Esophagus (tissue), 2 donors: ENCODE data around the gene SETD5. TPM values are rescaled to one million over a fixed set of nuclear protein-coding genes. Genes with fewer than 3 reads are reported as not detected.

ENCODE experiments used
- H3K27ac ChIP-seq, 2 donors: one replicate each; pipeline ENCODE4 v1.5.1; 2013; ENCODE audit warnings: low read depth in 2 of 2, mild to moderate bottlenecking in 2 of 2, inconsistent platforms in 1 of 2, low read length in 1 of 2, moderate library complexity in 1 of 2
- H3K27me3 ChIP-seq, 2 donors: one replicate each; pipeline ENCODE4 v1.6.1; 2013; ENCODE audit warnings: low read length in 2 of 2, control low read depth in 1 of 2, mild to moderate bottlenecking in 1 of 2; ENCODE audit not compliant: insufficient read depth in 2 of 2, control insufficient read depth in 1 of 2
- H3K36me3 ChIP-seq, 2 donors: one replicate each; pipeline ENCODE4 v1.6.1; 2013; ENCODE audit warnings: low read length in 1 of 2; ENCODE audit not compliant: control insufficient read depth in 2 of 2, insufficient read depth in 2 of 2
- H3K4me1 ChIP-seq, 2 donors: one replicate each; pipeline ENCODE4 v1.6.1; 2013; ENCODE audit warnings: low read length in 1 of 2; ENCODE audit not compliant: control insufficient read depth in 2 of 2, insufficient read depth in 2 of 2
- H3K4me3 ChIP-seq, 2 donors: one replicate each; pipeline ENCODE4 v1.5.1; 2013; ENCODE audit warnings: low read length in 2 of 2, mild to moderate bottlenecking in 2 of 2, low read depth in 1 of 2, moderate library complexity in 1 of 2
- H3K9me3 ChIP-seq, 2 donors: one replicate each; pipeline ENCODE4 v1.6.1; 2013; ENCODE audit warnings: mild to moderate bottlenecking in 2 of 2, low read depth in 1 of 2, low read length in 1 of 2, moderate library complexity in 1 of 2; ENCODE audit not compliant: control insufficient read depth in 2 of 2, insufficient read depth in 1 of 2
- WGBS, 2 donors: extraction: QIAGEN DNeasy Blood & Tissue Kit; methylation state at CpG; one replicate each; pipeline ENCODE4 v1.1.7; 2013; 5-methylcytosine and 5-hydroxymethylcytosine counted together
- polyA plus RNA-seq, 2 donors: library from polyadenylated mRNA; stranded (reverse); fragments of 200-250 nt; gene quantifications; one replicate each; pipeline ENCODE4 v1.2.3, GENCODE V29; 2013
- donor health status: healthy with polysubstance abuse.
- donor health status: Bipolar disorder and iron deficiency.

SETD5 gene
- polyA plus RNA-seq, 2 donors = 17.2 to 25.0 TPM

GRCh38 chr3:9448643-9449042, 51.2 kb downstream of the SETD5 start:
- Histone ChIP-seq H3K27ac (no peak overlapping the region), H3K4me3 (no peak overlapping the region), H3K27me3 (no peaks in the 10 kb centered on the region), H3K36me3 (peaks cover 14 to 23% of the 10 kb centered on the region in 2 donors), H3K9me3 (no peaks in the 10 kb centered on the region), H3K4me1 (no peaks in the 10 kb centered on the region)
- WGBS, 2 donors = 84 to 91% methylated on average over 1 of the region's 1 CpG

DNA sequence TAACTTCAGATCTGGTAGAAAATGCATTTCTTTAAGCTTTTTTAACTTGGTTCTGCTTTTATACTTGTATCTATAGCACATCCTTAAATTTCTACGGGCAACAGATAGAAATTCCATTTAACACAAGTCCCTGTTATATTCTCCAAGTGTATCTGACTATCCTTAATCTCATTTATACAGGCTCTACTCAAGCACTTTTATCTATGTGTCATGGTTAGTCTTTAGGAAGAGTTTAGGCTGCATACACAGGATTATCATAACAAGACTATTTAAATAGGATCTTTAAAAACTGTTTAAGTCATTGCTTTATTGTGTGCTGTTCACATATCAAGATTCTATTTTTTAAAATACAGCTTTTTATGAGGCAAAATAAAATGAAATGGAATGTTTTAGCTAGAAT, 52.7 kb downstream of the SETD5 start:
- no peaks in the 10 kb centered on the region for H3K4me1 ChIP-seq
- H3K36me3 ChIP-seq = peaks cover 12 to 19% of the 10 kb centered on the region in 2 donors
- 92 to 94% methylated on average over 1 of the region's 1 CpG for WGBS, 2 donors

GRCh38 chr3:9450991-9451390, 53.6 kb downstream of the SETD5 start:
- Histone ChIP-seq H3K36me3 (peaks cover 11 to 18% of the 10 kb centered on the region in 2 donors), H3K4me3 (no peak overlapping the region), H3K27me3 (no peaks in the 10 kb centered on the region), H3K4me1 (no peaks in the 10 kb centered on the region), H3K27ac (no peak overlapping the region), H3K9me3 (no peaks in the 10 kb centered on the region)
- WGBS, 2 donors = 91 to 93% methylated on average over 2 of the region's 2 CpGs

More for the DNA sequence above, 52.7 kb downstream of the SETD5 start:
- Histone ChIP-seq H3K27ac (no peak overlapping the region), H3K27me3 (no peaks in the 10 kb centered on the region), H3K9me3 (no peaks in the 10 kb centered on the region), H3K4me3 (no peak overlapping the region)

DNA sequence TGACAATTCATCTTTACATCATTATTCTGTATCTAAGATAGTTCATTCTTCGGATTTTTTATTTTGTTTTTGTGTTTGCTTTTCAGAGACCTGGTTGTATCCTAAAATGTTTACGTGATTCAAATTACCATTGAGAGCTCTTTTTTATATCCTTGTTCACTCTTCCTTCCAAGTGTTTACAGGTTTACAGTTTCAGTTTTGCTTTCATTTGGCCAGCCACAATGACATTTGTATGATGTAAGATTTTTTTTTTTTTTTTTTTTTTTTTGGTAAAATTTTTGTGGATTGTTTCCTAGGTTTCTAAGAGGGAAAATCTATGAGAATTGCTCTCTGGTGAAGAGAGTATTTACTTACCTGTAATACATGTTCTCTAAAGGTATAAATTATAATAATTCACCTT, 55.0 kb downstream of the SETD5 start:
- H3K36me3 ChIP-seq = peaks cover 11 to 13% of the 10 kb centered on the region in 2 donors

DNA sequence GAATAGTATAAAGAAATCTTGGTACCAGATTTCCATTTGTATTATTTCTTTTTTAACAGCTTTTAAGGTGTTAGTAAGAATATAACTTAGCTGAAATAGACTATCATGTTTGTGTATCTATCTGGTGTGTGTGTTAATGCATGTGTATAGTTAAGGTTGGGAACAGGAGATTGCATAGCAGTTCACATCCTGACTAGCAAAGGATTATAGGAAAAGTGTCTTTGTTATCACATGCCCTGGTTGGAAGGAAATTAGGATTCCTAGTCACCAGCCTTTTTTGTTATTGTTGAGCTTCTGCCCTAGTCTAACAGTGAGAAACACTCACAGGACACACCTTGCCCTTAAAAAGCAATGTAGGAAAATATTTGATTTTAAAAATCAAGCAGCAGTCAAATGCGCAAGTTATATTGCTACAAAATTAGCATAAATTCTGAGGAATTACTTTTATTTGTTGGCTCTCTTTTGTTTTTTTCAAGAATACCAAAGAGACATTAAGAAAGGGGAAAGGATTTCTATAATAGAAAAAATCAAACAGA, 58.2 kb downstream of the SETD5 start:
- whole genome bisulfite sequencing, 2 donors = 92 to 97% methylated on average over 1 of the region's 1 CpG
- Histone ChIP-seq H3K4me3 (no peak overlapping the region), H3K9me3 (no peaks in the 10 kb centered on the region), H3K4me1 (no peaks in the 10 kb centered on the region), H3K36me3 (no peaks in the 10 kb centered on the region), H3K27ac (no peak overlapping the region), H3K27me3 (no peaks in the 10 kb centered on the region)

More for the DNA sequence above, 55.0 kb downstream of the SETD5 start:
- Histone ChIP-seq H3K27me3 (no peaks in the 10 kb centered on the region), H3K4me3 (no peak overlapping the region), H3K27ac (no peak overlapping the region), H3K9me3 (no peaks in the 10 kb centered on the region), H3K4me1 (no peaks in the 10 kb centered on the region)
- 78 to 82% methylated on average over 2 of the region's 2 CpGs for WGBS, 2 donors

- no peaks in the 10 kb centered on the region for H3K4me1 ChIP-seq
- H3K36me3 ChIP-seq = peaks cover 14 to 34% of the 10 kb centered on the region in 2 donors
- H3K27me3 ChIP-seq = no peaks in the 10 kb centered on the region
- no peak overlapping the region for H3K4me3 ChIP-seq
- no peak overlapping the region for H3K27ac ChIP-seq
- H3K9me3 ChIP-seq = no peaks in the 10 kb centered on the region
- whole genome bisulfite sequencing, 2 donors = 92 to 100% methylated on average over 3 of the region's 3 CpGs
Measured at GRCh38 chr3:9467451-9467850, 70.0 kb downstream of the SETD5 start.

- WGBS, 2 donors = 89% methylated on average over 7 of the region's 7 CpGs
- Histone ChIP-seq H3K9me3 (no peaks in the 10 kb centered on the region), H3K4me1 (no peaks in the 10 kb centered on the region), H3K27ac (no peak overlapping the region), H3K36me3 (peaks cover 14 to 33% of the 10 kb centered on the region in 2 donors), H3K4me3 (no peak overlapping the region), H3K27me3 (no peaks in the 10 kb centered on the region)
Measured at GRCh38 chr3:9468460-9468859, 71.0 kb downstream of the SETD5 start.

DNA sequence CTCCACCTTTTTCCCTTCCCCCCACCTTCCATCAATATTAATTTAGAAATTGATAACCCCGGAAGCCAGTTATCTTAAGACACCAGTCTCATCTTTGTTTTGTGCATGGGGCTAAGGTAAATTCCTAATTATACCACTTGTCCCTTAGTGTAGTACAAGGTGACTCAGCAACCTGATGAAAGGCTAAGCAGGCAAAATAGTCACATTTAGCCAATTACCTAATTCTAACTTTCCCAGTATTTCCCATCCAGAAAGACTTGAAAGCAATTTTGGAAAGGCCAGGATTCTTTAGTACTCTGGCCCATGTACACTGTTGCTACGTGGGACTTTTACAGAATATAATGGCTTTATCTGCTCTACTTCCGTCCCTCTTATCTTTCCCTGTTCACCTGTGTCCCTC, 72.6 kb downstream of the SETD5 start:
- Histone ChIP-seq H3K27ac (no peak overlapping the region), H3K27me3 (no peaks in the 10 kb centered on the region), H3K4me1 (no peaks in the 10 kb centered on the region), H3K9me3 (no peaks in the 10 kb centered on the region), H3K4me3 (no peak overlapping the region), H3K36me3 (peaks cover 12 to 36% of the 10 kb centered on the region in 2 donors)
- 87 to 93% methylated on average over 3 of the region's 3 CpGs for WGBS, 2 donors

- Histone ChIP-seq H3K9me3 (no peaks in the 10 kb centered on the region), H3K4me3 (no peak overlapping the region), H3K36me3 (peaks cover 11 to 43% of the 10 kb centered on the region in 2 donors), H3K4me1 (no peaks in the 10 kb centered on the region), H3K27me3 (no peaks in the 10 kb centered on the region), H3K27ac (no peak overlapping the region)
Measured at GRCh38 chr3:9473496-9474065, 76.2 kb downstream of the SETD5 start.

DNA sequence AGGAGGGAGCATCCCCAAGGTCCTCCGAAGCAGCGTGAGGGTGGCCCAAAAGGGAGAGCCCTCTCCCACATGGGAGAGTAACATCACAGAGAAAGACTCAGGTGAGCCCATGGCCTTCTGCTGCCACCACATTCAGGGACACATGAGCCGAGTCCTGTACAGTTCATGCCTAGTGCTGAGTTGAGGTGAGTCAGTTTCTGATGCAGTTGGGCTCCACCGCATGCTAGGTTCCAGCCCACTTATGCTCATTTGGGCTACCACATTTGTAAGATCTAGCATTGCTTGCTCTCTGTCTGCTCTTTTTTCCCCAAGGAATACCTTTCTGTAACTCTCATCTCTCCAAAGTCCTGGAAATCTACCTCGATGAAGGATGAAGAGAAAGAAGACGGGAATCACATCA, 77.1 kb downstream of the SETD5 start:
- WGBS, 2 donors = 93 to 94% methylated on average over 6 of the region's 6 CpGs
- H3K27me3 ChIP-seq = no peaks in the 10 kb centered on the region
- no peaks in the 10 kb centered on the region for H3K4me1 ChIP-seq
- no peak overlapping the region for H3K27ac ChIP-seq
- peaks cover 11 to 44% of the 10 kb centered on the region in 2 donors for H3K36me3 ChIP-seq
- no peaks in the 10 kb centered on the region for H3K9me3 ChIP-seq
- H3K4me3 ChIP-seq = no peak overlapping the region
